Hypothalamus (tissue), 51 donors: ENCODE results near the gene DHRS13.

Experiments used
- DNase-seq, 51 donors: peaks; one replicate each; lab custom pipeline; 2025; lab: John Stamatoyannopoulos, UW

DHRS13 gene, protein sequence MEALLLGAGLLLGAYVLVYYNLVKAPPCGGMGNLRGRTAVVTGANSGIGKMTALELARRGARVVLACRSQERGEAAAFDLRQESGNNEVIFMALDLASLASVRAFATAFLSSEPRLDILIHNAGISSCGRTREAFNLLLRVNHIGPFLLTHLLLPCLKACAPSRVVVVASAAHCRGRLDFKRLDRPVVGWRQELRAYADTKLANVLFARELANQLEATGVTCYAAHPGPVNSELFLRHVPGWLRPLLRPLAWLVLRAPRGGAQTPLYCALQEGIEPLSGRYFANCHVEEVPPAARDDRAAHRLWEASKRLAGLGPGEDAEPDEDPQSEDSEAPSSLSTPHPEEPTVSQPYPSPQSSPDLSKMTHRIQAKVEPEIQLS

DNA sequence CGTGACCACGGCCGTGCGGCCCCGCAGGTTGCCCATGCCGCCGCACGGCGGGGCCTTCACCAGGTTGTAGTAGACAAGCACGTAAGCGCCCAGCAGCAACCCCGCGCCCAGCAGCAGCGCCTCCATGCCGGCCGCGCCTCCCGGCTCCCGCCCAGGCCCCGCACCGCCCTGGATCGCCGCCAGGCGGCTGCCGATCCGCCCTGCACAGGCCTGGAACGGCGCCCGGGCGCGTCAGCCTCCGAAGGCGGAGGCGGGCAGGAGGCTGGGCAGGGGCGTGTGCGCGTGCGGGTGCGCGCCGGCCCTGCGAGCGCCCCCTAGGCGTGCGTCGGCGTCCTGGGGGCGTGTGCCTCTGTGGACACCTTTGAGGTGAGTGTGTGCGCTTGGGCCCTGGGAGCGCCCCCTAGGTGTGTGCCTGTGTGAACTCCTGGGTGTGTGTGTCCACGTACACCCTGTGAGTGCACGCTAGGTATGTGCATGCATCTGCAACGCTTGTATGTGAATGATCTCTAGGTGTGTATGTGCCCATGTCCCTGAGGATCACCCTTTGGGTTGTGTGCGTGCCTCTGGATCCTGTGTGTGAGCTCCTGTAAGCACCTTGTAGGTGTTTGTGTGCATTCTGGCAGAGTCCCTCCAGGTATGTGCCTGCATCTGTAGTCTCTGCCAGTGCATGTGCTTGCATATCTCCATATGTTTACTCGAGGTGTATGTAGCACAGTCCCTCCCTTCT, at the start of gene DHRS13:
TSS of gene DHRS13 (minus strand) at position 261 of the 727 bp plus-strand sequence. CDS start at position 126, 135 bp downstream.
- DNase-seq: peak in 49 of 51 donors; percentile 30 to 91 (median 66)

DNA sequence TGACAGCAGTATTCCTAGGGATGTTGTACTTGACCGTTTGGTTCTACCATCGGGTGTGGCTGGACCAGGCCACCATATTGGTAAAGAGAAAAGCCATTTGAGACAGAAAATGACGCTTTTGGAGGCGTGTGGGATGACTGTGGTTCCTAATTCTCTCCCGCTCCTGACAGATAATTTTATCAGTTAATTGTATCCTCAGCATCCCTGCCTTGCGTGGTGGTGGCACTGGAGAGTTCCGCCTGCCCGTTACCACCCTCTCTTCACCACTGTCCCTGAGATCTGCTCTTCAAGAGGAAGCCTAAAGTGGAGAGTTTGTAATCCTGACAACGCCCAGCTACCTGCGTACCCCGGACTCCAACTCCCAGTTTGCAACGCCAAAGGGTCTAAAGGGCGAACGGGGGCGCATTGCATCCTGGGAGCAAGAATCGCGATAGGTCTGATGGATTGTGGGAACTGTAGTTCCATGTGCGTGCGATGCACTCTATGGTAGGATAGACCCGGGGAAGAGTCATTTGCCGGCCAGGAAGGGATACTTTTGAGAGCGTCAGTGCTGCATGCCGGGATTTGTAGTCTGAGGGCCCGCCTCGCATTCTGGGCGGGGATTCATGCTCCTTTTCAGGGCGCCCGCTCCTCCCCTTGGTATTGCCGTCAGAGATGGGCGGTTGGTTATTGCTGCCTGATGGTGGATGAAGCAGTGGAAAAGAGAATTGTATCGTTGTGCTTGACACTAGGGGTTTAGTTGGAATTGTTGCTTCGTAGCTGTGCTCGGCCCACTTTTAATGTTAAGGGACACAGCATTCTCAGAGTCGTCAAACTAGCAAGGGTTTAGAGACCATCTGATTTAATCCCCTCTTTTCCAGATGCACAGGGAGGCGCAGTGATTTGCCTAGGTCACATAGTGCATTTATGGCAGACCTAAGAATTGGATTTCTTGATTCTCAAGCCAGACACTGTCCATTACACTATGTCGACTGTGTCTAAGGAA, 49.4 kb upstream of the DHRS13 start:
- peak; percentile 69 to 99 (median 97) for DNase-seq

DNA sequence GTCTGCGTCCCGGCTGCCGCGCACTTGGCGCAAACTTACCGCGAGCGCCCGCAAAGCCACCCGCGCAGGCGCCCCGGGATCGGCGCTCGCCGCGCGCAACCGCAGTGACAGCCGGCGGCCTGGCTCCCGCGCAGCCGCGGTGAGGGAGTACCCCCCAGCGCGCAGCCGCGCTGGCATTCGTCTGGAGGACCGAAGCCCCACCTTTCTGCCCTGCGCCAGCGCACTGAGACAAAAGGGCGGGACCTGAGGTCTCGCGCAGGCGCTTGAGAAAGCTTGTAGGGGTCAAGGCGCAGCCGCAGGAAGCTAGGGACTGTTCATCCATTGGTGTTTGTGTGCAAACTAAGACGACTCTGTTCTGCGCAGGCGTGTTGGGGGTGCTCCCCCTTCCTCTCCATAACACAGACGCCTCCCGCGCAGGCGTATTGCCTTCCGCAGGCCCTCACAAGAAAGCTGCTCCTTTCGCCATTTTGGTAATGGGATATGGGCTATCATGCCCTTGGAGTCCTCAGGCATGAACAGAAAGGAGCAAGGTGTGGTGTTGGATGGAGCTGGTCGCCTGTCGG, 48.6 kb upstream of the DHRS13 start, which contains the start of gene PHF12:
TSS of gene PHF12 (minus strand) at position 91 of the 563 bp plus-strand sequence. CDS start 558 bp downstream, outside the sequence.
- DNase-seq: peak; percentile 92 to 100 (median 99)

DNA sequence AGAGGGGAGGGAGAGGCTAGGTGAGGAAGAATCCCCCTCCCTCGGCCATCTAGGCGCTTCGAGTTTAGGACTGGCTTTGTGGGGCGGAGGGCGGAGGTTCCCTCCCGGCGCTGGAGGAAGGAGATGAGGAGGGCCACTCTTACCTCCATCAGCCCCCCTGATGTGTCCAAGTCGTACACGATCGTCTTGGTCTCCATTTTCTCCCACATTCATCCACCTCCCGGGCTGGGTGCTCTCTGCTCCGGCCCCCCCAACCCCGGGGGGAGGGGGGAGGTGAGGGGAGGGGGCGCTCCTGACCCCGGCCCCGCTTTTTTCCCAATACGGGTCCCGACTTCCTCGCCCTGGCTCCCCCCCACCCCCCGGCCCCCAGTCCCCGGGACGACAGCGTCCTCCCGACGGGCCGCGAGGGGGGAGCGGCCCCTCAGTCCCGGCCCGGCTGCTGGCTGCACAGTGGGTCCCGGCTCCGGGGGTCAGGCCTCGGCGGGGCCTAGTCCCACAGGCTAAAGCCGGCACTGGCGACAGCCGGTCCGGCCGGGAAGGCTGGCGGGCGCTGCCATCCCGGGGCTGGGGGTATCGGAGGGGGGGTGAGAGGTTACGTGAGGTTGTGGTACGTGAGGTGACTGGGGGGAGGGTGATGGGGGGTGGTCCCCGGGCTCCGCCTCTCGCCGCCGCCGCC, 48.0 kb upstream of the DHRS13 start:
- peak in 4 of 51 donors; percentile 43 to 72 (median 52) for DNase-seq

DNA sequence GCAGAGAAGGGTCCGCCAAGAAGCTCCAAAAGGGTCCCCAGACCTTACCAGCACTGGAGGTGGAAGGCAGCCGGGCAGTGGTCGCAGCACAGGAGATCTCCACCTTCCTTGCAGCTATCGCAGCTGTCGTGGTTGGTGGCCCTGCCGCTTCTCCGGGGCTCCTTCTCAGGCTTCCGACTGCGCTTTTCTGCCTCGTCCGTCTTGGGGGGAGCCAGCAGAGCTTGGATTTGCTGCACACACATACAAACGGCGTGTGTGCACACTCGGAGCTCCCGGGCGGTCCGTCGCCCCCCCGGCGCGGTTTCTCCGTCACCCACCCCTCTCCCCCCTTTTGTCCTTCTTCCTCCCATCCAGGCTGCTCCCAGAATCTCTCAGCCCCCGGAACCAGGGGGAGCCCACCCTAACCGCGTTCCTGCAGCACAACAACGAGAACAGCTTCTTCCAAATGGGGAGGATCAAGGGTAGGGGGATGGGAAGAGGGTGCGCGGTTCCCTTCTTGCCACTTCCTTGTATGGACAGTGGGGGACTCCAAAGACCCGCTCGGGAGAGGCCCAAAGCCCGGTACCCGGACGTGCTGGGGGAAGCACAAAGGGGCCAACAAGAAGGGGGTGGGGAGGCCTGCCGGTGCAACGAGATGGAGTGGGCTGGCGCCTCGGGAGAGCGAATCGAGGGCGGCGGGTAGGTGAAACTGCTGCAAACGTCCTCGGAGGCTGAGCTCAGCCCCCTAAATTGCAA, 47.3 kb upstream of the DHRS13 start:
- DNase-seq: peak in 37 of 51 donors; percentile 27 to 80 (median 49)

DNA sequence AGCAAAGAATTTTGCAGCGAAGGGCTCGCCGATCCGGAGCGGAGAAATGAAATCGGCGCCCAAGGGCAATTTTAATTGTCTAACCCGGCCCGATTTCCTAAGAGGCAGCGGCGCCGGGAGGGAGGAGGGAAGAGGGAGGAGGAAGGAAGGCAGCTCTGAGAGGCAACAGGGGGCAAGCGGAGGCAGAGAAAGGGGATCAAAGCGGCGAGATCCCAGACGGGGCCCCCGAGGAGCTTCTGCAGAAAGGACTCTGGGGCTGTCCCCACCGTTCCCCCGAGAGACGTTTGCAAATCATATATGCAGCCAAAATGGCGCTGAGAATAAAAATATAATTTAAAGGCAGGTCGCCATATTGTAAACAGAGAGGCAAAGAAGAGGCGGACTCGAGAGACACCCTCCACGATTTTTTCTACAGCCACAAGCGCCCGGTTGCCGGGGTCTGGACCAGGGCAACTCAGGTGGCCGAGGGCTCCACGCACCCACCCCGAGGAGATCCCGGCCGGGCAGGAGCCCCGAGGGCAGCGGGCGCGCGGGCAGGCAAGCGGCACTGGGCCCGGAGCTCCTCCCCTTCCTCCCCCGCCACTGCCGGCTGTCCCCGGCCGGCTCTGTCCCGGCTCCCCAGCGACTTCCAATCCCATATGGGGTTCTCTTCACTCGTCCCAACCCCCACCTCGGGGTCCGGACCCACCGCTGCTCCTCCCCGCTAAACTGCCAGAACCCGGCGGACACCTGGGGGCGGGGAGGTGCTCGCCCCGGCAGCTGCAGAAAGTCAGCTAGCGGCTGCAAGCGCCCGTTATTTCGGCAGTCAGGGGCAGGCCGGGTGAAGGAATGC, 46.5 kb upstream of the DHRS13 start:
- DNase-seq: peak in 40 of 51 donors; percentile 23 to 87 (median 53)

DNA sequence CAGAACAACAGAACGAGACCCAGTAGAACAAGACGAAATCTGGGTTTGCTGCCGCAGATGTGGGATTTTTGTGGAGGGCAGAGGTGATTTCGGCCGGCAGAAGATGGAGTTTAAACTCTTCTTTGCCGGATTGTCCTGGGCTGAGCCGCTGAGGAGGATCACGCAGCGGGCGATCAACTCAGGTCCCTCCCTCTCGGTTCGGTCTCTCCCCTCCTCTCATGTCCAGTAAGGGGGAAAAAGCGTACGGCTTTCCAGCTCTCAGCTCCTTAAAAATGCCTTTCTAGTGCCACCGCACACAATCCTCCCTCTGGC, 46.0 kb upstream of the DHRS13 start:
- peak in 7 of 51 donors; percentile 46 to 81 (median 60) for DNase-seq

DNA sequence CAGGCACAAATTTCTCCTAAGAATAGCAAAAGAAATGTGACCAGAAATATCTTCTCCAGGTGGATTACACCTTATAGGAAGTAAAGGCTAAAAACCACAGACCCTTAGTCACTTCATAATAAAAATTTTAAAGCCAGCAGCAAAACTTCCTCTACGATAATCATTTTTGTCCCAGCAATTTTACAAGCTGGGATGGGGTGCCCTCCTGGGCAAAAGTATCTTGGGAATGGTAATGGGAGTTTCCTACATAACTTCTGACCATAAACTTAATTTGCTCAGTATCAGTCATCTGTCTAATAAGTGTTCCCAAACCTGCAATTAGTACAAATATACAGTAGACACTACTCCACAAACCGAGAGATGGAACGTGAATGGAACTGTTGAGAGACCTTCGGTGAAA, 45.5 kb upstream of the DHRS13 start:
- no peak for DNase-seq

DNA sequence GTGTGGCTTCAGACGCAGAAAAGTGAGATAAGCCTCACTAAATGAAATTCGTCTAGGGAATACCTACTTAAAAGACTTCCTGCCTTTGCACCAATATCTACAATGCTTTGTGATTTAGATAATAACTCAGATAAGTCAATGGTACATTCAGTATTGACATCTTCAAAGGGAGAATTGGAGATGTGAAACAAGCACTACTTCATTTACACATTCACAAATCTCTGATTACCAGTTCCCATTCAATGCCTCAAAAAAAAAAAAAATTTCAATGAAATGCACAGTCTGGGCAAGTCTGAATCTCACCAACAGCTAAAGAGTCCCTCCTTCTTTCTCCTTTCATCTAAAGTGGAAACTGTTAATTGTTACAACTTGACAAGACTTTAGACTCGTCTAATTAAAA, 44.8 kb upstream of the DHRS13 start:
- DNase-seq: no peak

DNA sequence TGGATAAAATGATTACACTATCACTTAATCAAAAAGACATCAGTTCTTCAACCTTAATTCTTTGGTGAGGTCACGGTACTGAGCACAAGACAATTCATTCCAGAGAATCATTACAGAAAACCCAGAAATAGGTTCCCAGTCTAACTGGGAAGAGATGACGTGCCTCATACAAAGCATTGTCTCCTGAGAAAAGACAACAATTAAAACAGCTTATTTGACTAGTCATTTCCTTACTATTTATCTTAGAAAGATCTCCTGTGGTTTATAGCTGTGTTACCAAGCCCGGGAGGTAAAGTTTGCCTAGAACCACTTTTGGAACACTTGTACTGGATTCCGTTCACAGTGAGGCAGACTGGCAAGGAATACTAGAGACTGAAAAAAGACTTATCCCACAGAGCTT, 43.4 kb upstream of the DHRS13 start:
- DNase-seq: no peak

DNA sequence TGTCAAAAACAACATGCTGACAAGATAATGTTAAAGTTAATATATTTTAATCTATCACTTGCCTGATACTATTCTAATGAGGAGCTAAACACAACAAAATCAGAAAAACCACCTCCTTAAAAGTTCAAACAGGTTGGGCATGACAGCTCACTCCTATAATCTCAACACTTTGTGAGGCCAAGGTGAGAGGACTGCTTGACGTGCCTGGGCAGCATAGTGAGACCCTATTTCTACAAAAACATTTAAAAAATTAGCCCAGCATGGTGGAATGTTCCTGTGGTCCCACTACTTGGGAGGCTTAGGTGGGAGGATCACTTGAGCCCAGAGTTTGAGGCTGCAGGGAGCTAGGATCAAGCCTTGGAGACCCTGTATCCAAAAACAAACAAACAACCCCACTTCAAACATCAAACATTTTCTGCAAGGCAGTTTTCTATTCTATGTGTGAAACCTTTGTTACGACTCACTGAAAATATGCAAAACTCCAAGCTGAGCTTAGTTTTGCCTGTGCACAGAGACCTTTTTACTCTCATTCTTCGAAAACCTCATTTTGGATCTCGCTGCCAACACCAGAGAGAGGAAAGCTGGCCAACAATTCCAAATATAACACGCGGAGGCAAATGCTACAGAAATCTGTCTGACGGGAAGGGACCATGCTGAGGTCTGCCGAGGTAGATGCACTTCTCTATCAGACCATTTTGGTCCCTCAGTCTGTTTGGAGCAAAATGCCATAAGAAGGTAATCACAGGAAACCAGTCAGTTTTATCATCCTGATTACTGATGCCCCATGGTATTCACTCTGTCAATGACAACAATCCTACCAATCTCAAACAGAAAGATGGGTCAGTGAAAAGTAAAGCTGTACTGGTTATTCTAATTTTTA, 42.2 kb upstream of the DHRS13 start:
- DNase-seq: no peak

DNA sequence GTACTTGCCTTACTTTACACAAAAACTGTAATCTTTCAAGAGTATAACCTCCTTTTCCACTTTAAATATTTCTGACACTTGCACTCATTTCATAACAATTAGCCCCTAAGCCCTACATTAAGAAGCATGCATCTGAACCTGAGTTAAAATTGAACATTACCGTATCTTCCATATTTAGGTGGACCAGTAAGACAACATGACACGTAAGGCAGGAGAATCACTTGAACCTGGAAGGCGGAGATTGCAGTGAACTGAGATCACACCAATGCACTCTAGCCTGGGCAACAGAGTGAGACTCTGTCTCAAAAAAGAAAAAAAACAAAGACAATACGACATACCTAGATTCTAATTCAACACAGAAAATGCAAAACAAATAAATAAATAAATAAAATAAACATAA, 41.5 kb upstream of the DHRS13 start:
- no peak for DNase-seq

DNA sequence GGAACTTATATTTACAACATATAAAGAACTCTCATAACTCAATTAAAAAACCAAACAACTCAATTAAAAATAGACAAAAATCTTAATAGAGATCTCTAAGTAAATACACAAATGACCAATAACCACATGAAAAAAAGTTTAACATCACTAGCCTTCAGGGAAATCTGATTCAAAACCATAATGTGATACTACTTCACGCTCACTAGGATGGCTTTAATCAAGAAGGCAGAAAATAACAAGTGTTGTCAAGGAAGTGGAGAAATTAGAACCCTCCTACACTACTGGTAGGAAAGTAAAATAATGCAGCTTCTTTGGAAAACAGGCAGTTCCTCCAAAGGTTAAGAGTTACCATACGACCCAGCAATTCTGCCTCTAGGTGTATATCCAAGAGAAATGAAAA, 40.0 kb upstream of the DHRS13 start:
- DNase-seq: no peak

DNA sequence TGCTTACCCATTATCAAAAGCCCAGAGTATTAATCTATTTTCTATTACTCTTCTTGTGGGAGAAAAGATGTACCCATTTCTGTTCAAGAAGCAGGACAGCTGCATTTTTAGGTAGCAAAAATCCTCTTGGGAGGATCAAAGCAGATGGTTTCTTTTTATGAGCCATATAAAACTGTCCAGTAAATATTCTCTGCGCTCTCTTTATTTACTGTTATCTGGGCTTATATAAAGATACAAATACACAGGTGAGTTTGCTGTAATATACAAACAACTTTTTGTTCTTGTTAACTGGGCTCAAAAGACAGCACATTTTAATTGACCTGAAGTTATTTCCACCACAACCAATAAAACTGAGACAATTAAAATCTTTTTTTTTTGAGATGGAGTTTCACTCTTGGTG, 38.4 kb upstream of the DHRS13 start:
- DNase-seq: no peak

DNA sequence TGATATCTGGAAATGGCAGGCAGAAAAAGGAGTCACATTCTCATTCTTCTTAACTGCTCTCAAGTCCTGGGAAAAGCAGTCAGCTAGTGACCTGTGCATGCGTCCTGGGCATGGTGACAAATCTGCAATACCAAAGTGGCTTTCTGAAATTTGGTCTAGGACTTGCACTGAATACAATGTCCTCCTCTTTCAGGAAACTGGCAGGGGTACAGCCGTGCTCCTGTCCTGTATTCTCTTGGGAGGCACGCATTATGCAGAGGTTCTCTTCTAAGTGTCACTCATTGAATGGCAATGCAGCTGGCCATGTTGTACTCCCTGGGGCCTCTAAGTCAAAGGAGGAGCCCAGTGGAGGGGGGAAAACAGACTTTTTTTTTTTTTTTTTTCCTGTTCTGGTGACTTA, 37.8 kb upstream of the DHRS13 start:
- peak in 21 of 51 donors; percentile 13 to 68 (median 32) for DNase-seq

DNA sequence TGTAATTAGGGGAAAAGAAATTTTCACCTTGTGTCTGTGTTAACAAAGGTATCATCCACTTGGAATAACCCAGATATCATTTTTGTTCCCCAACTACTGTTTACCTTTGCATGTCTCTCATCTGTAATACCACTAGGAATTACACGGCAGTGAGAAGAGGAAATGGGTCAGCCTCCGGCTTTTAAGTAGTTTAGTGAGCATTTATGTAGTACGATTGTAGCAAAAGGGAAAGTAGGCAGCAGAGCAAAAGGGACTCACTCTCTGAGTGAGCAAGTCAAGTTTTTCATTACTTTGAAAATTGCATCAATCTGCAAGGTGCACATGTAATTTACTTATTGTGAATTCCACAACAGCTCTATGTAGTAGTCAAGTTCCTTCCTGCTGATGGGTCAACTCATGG, 37.3 kb upstream of the DHRS13 start:
- DNase-seq: no peak

DNA sequence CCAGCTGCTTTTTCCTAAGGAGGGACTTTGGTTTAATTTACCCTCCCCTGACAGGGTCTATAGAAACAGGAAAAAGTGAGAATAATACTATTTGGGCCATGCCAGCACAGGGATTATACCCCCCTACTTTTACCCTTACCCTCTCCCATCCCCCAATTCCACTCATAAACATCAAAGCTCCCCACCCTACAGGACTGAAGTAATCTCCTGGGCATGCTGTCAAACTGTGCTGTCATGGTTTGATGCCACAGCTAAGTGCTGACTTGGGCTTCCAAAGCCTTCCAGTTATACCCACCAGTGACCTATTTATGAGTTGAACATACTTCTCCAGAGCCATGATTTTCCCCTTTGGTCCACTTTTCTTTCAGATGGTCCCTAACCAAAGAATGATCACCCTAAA, 35.7 kb upstream of the DHRS13 start:
- DNase-seq: peak in 10 of 51 donors; percentile 9 to 34 (median 16)
